Measurements from ENCODE around the gene IL6R.

Gene IL6R

DNA sequence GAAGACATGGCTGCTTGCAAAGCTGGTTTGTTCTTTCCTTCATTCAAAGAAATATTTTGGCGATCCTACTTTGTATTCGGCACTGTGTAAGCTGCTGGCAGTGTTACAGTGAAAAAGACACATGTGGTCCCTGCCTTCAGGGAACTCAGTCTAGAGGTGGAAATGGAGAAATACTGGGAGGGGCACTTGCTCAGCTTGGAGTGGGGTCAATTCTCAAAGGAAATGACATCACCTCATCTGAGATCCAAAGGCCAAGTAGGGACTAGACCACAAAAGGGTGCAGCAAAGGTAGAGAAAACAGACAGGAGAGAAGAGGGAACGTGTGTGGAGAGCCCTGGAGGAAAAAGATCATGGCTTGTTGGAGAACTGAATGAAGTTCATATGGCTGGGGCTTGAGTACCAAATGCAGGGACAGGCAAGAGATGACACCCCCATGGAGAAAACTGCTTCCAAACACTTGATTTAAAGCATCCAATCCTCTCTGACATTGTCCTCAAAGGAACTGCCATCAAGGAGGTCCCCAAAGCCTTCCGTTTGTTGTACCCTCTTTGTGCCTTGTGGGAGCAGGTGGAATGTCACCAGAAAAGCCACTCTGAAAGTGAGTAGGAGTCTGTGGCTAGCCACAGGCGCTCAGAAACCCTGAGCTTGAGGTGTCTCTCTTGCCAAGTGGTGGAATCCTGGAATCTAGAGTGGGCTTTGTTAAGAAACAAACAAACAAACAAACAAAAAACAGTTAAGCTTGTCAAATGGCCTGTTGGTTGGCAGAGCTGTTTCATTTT is 48.6 kb downstream of the IL6R start:
- no peak for DNase-seq (ENCODE audit: low read depth)

DNA sequence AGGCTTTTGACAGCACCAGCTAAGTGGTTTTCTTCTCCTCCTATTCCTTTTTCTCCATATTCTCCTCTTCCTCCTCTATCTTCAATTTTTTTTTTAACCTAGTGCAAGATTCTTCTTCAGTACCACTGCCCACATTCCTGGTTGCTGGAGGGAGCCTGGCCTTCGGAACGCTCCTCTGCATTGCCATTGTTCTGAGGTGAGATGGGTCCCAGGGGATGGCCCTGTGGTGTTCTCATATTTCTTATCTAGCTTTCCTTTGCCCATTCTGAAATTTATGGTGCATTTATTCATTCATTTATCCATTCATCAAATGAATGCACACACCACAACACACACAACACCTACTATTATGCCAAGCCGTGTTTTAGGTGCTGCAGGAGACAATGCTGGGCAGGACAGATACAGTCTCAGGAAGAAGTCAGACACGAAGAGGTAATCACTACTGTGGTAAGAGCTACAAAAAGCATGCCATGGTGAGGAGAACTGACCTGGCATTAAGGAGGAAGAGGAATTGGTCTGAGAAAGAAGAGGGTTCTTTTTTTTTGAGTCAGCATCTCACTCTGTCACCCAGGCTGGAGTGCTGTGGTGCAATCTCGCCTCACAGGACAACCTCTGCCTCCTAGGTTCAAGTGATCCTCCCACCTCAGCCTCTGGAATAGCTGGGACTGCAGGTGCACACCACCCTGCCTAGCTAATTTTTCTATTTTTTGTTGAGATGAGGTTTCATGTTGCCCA is 49.4 kb downstream of the IL6R start:
- no peak for DNase-seq (ENCODE audit: low read depth)

DNA sequence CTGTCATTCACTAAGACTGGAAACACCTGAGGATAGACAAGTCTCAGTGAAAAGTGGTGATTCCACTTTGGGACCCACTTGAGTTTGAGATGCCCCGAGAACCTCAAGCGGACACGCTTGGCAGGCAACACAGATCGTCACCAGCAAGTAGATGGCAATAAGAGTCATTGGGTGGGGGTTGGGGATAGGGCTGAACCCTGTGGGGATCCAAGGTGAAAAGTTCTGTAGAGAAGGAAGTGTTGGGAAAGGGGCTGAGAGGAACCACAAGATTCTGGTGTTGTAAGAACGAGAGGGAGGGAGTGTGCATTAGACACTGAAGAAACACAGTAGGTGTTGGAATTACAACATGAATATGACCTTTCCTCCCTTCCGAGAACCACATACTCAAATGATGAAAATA is 51.5 kb downstream of the IL6R start:
- DNase-seq (ENCODE audit: low read depth) = no peak

DNA sequence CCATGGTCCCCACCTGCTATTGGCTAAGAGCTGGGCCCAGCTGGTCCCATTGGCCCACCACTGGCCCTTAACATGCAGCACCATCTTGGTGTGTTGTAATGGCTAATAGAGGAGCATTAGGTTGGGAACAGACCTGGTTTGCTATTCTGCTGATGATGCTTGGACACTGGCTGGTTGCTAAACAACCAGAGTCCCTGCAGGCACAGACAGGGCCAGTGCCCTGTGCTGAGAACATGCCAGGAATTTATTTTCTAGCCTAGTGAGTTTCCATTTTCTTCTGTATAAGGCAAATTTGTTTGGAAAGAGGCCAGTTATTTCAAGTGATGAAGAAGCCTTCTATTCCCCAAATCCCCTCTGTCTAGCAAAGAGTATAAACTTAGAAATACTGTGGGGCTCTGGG is 53.9 kb downstream of the IL6R start:
- no peak for DNase-seq (ENCODE audit: low read depth)

DNA sequence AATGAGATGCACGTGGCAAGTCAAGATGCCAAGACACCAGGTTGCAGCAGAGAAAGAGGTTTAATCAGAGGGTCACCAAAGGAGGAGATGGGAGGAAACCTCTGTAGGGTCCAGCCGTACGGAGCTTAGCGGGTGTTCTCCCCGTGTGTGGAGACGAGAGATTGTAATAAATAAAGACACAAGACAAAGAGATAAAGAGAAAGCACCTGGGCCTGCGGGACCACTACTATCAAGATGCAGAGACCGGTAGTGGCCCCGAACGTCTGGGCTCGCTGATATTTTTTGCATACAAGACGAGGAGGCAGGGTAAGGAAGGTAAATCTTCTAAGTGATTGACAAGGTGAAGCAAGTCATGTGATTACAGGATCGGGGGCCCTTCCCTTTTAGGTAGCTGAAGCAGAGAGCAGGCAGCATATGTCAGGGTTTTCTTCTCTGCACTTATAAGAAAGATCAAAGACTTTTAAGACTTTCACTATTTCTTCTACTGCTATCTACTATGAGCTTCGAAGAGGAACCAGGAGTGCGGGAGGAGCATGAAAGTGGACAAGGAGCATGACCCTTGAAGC is 55.6 kb downstream of the IL6R start:
- no peak for DNase-seq (ENCODE audit: low read depth)

DNA sequence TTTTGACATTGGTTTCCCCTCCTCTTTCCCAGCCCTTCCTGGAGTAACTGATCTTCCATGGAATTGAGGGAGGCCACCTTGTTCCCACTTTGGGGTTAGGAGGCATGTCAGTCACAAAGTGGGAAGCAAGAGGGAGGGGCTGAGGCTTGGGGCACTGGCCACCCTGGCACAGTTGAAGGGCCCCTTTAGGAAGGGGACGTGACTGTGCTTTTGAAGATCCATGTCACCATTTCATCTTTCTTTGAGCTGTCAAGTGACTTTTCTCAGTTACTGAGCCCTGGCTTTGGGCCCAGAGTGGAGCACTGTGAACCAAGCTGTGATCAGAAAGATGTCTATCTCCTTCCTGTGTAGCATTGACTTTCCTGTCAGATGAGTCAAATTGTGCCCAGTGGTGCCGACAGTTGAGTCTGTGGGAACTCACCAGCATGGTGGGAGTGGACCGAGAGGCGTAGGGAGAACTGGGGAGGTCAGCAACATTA is 58.4 kb downstream of the IL6R start:
- peak; percentile 94 for DNase-seq (ENCODE audit: low read depth)

DNA sequence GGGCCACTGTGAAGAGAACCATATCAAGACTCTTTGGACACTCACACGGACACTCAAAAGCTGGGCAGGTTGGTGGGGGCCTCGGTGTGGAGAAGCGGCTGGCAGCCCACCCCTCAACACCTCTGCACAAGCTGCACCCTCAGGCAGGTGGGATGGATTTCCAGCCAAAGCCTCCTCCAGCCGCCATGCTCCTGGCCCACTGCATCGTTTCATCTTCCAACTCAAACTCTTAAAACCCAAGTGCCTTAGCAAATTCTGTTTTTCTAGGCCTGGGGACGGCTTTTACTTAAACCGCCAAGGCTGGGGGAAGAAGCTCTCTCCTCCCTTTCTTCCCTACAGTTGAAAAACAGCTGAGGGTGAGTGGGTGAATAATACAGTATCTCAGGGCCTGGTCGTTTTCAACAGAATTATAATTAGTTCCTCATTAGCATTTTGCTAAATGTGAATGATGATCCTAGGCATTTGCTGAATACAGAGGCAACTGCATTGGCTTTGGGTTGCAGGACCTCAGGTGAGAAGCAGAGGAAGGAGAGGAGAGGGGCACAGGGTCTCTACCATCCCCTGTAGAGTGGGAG is 60.6 kb downstream of the IL6R start:
- DNase-seq (ENCODE audit: low read depth) = no peak

DNA sequence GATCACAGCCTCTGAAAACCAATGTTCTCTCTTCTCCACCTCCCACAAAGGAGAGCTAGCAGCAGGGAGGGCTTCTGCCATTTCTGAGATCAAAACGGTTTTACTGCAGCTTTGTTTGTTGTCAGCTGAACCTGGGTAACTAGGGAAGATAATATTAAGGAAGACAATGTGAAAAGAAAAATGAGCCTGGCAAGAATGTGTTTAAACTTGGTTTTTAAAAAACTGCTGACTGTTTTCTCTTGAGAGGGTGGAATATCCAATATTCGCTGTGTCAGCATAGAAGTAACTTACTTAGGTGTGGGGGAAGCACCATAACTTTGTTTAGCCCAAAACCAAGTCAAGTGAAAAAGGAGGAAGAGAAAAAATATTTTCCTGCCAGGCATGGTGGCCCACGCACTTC is 61.1 kb downstream of the IL6R start:
- no peak for DNase-seq (ENCODE audit: low read depth)

DNA sequence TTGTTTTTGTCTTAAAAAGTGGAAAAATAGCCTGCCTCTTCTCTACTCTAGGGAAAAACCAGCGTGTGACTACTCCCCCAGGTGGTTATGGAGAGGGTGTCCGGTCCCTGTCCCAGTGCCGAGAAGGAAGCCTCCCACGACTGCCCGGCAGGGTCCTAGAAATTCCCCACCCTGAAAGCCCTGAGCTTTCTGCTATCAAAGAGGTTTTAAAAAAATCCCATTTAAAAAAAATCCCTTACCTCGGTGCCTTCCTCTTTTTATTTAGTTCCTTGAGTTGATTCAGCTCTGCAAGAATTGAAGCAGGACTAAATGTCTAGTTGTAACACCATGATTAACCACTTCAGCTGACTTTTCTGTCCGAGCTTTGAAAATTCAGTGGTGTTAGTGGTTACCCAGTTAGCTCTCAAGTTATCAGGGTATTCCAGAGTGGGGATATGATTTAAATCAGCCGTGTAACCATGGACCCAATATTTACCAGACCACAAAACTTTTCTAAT is 61.8 kb downstream of the IL6R start:
- no peak for DNase-seq (ENCODE audit: low read depth)

DNA sequence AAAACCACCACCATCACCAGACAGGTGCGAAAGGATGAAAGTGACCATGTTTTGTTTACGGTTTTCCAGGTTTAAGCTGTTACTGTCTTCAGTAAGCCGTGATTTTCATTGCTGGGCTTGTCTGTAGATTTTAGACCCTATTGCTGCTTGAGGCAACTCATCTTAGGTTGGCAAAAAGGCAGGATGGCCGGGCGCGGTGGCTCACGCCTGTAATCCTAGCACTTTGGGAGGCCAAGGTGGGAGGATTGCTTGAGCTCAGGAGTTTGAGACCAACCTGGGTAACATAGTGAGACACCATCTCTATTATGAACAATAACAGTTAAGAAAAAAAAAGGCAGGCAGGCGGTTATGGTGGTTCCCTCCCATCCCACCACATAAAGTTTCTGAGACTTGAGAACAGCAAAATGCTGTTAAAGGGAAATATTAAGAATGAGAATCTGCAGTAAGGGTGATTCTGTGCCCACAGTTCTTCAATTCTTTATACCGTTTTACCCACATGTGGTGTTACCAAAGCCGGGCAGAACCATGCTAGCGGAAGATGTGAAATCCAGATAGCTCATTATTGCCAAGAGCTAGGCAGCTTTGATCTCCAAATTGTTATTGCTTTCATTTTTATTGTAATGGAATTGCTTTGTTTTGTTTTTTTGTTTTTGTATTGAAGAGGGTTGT is 62.4 kb downstream of the IL6R start:
- no peak for DNase-seq (ENCODE audit: low read depth)

DNA sequence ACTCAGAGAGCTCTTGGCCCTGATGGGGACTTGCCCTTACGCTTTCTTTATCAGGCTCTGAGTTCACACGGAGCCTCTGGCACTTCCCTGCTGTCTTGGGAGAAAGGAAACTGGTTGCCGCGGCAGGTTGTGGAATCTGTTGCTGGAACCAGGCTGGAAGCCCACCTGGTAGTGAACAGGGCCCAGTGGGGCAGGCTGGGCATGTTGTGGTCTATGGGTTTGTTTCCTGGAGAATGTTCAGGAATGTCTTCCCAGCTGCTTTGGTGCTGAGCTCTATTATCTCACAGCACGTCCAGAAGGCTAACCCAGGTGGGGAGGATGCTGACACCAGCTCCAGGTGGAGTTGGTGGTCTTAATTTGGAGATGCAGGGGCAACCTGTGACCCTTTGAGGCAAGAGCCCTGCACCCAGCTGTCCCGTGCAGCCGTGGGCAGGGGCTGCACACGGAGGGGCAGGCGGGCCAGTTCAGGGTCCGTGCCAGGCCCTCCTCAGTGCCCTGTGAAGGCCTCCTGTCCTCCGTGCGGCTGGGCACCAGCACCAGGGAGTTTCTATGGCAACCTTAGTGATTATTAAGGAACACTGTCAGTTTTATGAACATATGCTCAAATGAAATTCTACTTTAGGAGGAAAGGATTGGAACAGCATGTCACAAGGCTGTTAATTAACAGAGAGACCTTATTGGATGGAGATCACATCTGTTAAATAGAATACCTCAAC is 63.5 kb downstream of the IL6R start:
- DNase-seq (ENCODE audit: low read depth) = no peak

DNA sequence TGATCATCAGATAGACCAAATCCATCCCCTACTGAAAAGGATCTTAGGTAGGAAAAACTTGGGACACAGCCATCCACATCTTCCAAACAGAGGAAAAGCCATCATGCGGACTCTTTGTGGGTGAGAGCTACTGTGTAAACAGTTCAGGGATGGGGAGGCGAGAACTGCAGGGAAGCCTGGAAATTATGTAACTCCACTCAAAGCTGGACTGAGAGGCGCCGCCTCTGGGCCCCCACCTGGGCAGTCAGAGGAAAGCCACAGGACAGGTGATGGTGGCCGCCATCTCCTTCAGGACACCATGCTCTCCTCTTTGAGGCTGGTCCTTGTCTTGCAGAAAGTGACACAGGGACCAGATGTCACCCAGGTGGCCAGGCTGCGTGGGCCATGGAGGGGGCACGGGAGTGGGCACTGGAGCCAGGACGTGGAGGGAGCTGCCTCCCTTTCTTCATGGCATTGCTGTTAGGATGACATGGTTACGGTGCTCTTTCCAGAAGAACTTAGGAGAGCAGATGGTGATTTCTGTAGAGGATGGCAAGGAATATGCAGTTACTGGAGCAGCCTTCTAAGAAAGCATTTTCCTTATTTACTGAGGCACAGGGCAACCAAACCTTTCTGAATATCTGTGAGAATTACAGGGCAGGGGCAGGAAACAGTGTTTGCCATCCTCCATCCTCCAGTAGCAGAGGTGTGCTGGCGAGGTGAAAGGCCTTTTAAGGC is 64.9 kb downstream of the IL6R start:
- no peak for DNase-seq (ENCODE audit: low read depth)

DNA sequence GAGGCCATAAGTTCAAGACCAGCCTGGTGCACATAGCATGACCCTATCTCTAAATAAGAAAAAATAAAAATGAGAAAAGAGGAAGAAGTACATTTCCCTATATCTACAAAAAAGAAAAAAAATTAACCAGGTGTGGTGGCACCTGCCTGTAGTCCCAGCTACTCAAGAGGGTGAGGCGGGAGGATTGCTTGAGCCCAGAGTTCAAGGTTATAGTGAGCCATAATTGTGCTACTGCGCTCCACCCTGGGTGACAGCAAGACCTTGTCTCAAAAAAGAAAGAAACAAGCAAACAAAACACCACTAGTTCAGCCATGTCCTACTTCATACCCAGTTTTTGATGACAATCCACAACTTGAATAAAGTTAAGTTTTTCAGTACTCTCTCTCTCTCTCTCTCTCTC is 66.2 kb downstream of the IL6R start:
- no peak for DNase-seq (ENCODE audit: low read depth)

DNA sequence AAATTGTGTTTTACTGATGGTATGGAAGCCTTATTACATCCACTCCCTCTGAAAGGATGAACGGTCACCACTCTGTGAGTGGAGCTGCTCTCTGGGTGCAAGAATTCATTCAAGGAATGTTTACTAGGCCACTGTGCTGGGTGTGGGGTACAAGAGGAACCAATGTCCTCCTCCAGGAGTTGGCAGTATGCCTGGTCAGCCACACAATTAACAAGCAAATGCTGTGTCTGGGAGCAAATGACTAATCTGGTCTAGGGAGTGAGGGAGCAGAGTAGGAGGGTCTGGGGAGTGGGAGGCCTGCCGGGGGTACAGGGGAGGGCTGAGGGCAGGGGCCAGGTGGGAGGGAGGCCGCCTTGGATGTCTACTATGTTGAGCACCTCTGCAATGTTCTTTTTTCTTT is 69.7 kb downstream of the IL6R start:
- DNase-seq (ENCODE audit: low read depth) = no peak

DNA sequence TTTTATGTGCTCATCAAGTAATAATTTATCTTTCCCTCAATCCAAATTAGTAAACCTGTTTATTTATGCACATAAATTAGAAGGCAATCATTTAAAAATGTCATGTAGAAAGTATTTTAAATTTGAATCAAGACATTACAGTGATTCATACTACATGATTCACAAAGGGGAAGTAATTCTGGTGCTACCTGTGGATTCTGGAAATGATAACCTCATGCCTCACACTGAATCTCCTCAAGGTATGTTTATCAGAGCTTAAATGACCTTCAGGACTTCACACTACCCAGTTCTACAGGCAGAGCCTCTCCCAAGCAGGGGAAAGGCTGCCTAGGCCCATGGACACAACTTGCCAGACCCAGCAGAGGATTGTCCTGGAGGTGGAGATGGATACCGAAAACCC is 71.6 kb downstream of the IL6R start:
- DNase-seq (ENCODE audit: low read depth) = no peak

DNA sequence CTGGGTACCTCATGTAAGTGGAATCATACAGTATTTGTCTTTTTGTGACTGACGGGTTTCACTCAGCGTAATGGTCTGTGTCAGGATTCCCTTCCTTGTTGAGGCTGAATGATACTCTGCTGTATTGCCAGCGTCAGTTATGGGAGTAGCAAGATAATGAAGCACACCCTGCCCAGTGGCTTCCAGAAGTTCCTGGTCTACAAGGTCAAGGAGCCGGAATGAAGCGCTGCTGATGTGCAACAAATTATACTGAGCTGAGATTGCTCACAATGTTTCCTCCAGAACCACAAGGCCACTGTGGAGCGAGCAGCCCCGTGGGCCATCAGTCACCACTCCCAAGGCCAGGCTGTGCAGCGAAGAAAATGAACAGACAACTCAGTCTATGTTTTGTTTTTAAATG is 72.9 kb downstream of the IL6R start:
- DNase-seq (ENCODE audit: low read depth) = no peak

DNA sequence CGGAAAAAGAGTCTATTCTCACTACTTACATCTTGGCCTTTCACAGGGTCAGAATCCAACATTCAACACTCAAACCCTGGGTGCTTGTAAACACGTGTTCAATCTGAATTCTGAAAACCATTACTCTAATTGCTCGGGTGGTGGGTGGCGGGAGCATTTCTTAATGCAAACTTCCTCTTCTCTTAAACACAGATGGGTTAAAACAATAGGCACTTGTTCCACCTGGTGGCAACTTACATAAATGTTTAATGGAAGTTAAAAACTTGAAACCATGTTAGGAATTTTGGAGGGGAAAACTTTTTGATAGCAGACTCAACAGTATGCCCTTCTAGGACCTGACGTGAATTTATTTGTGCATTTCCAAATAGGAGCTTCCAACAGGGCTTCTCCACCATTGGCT is 73.5 kb downstream of the IL6R start:
- DNase-seq (ENCODE audit: low read depth) = peak; percentile 37

DNA sequence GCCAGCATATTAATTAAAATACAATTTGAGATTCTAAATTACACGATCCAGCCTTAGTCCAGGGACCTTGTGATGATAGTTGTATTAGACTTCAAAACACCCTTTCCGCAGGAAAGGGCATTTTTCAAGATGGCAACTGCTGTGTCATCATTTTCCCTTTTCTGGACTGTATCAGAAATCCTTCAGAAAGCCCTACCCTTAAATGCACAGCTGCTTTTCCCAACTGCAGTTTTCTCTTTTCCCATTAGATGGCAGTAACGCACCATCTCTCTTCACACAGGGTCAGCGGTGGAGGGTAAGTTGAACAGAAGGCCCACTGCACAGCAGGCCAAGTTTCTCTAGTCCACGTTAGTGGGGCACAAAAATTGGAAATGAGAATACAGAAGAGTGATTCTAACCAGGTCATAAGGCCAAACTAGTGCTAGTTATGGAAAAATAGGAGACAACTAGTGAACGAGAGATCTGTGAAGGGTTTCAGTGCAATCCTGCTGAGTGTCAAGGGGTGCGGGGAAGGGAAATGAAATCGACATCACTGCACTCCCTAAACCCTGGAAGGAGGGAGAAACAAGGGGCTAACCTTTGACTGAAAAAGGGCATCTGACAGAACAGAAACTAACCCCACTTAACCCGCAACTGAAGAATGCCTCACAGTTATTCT is 74.8 kb downstream of the IL6R start:
- DNase-seq (ENCODE audit: low read depth) = peak; percentile 66

DNA sequence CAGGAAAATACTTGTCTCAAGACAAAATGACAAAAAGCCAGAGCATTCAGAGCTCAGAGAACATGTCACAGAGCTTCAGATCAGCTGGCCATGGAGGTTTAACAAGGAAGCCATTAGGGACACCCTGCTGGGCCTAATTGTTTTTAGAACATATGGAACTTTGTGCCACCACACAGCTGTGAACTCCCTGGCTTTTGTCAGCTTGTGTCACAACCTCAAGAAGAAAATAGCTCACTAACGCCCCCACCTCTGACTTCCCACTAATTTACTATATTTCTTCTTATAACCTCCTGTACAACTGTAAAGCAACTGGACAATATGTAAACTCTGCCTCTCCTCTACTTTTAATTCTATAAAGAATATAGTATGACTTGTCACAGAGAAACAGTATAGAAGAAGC is 75.9 kb downstream of the IL6R start:
- no peak for DNase-seq (ENCODE audit: low read depth)

Measured in CMK (cell line).